GM18508 (cell line): ENCODE measurements around the gene DICER1.
A peak's percentile ranks its signal among the peaks of the same experiment; 100 is the strongest.
"Not testable (repeated sequence)": the region's sequence is repeated elsewhere in the genome, so short reads cannot be mapped to it uniquely, and the experiment has no call there.

Experiments used
- ATAC-seq: cut with Tn5 transposase; IDR thresholded peaks from one replicate; pipeline ENCODE4 v1.9.1; 2021; ENCODE audit warnings: moderate number of reproducible peaks; ENCODE audit not compliant: insufficient read depth, unreplicated experiment

The DICER1 gene

DNA sequence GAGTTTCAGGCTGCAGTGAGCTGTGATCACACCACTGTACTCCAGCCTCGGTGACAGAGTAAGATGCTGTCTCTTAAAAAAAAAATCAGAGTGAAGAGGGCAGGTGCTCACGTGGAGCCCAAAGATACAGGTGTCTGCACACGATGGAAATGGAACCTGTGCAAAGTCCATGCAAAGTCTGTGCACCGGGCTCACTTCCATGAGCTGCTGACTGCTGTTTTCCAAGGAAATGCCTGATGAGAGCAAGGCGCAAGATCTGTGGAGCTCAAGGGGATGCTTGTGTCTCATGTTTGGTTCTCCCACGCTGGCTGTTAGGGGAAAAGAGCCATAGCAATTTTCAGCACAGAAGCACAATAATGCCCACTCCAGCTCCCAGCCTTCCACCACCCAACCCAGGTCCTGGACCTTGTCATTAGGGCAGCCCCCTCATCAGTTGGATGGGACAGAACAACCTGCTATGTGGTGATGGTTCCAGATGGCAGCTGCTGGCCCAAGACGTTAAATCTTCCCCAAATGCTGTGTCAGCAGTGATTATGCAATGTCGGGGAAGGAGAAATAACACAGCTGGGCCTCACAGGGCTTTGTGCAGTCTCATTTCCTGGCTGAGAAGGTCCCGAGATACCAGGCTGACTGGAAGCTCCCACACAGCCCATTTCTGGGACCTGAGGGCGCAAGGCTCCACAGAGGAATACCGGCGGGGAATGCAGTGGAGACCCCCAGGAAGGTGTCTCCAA is 27.9 kb upstream of the DICER1 start:
- no peak for ATAC-seq

DNA sequence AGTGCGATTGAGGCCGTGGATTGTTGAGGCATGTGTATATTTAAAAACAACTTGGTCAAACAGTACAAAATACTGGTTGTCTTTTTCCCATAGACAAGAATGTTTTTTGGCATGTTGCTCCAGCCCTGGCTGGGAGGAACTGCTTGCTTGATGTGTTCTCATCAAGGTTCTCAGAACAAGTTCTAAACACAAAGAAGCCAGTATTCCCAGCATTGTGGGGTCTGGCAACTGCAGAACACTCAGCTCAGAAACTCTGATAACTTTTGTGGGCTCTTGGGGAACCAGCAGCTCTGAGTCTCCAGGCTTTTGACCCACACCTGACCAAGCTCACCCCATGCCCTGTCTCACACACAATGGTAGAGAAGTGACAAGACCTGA is 27.1 kb upstream of the DICER1 start:
- ATAC-seq: no peak

DNA sequence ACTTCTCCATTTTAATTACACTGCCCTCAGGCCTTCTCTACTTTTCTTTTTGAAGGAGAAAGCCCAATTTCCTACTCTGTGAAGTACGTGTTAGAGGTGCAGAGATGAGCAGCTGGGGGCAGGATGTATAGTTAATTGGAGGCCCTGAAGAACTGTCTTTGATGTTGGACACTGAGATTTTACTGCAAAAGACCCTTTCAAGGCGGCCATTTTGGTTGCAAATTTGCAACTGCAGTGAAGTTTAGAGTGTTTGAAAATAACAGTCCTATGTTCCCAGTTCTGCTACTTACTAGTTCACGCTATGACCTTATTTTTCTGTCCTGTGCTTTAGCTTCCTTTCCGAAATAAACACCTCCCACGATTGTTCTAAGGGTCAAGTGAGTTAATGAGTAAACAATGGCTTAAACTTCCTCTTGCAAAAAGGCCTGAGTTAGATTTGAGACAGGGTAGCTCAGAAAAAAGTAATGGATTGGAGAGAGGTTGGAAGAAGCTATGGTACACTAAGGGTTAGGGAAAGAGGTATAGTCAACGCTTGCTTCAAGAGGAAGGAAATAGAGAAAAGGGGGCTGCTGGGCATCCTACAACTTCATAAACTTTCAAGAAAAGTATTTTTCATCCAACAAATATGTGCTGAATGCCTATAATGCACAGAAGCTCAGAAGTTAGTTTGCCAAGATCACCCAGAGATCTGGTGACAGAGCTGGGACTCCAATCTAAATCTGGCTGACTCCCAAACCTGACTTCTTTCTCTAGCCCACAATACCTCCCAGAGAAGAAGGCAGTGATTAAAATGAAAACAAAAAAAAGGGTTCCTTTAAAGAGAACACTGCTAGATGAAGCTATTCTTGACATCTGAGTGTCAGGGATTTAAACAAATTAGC is 26.4 kb upstream of the DICER1 start:
- ATAC-seq: no peak

DNA sequence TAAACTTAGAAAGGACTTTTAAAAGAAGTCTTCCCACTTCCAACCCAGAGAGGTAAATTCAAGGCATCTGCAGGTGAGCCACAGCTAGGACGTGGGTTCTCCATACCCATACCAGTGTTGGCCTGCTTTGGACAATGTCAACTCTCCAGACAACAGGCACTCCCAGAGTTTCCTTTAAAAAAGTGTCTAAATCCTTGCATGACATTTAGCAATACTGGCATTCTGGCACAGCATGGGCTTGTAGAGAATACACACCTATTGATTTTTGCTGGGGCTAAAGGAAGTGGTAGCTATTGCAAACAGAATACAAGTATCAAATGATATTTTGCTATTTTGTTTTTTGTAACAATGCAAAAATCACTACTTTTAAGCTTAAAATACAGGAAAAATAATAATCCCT is 25.8 kb upstream of the DICER1 start:
- no peak for ATAC-seq

DNA sequence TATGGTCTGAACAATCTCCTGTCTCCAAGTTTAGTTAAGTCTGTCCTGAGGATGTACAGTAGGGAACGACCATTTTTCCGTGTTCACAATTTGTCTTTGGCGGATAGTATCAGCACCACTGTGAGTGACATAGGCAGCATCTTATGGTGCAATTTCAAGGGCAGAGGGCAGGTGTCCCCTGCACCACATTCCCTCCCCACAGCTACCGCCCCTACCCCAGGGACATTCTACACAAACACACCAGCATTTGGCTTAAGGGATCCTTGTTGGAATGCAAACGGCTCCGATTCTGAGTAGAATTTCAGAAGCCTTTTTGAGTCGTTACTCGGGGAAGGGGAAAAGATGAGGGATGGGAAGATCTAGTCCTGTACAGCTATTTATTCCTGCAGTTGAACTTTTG is 25.1 kb upstream of the DICER1 start:
- ATAC-seq: no peak

DNA sequence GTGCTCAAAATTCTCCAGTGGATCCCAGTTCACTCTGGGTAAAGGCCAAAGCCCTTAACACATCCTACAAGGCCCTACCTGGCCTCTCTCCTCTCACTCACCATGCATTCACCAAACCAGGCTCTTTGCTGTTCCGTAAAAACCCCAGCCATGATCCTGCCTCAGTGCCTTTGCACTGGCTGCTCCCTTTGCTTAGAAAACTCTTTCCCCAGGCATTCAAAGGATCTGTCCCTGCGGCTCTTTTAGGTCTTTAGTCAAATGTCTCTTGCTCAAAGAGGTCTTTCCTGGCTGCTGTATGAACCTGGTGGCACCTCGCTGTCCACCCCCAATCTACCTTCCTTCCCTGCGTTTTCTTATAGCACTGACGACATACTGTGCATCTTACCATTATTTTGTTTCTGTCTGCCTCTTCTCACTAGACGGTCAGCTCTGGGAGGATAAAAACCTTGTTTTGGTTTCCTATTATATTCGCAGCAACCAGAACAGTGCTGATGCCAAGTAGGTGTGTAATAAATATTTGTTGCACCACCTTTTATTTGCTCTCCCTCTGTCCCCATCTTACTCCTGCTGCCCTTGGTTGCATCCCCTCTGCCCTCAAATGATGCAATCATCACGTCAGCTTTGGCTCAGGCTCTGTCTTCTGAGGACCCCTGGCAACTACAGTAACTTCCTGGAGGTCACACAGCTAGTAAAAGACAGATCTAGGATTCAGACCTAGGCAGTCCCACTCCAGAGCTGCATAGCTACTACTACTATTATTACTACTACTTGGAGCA is 23.8 kb upstream of the DICER1 start:
- no peak for ATAC-seq

DNA sequence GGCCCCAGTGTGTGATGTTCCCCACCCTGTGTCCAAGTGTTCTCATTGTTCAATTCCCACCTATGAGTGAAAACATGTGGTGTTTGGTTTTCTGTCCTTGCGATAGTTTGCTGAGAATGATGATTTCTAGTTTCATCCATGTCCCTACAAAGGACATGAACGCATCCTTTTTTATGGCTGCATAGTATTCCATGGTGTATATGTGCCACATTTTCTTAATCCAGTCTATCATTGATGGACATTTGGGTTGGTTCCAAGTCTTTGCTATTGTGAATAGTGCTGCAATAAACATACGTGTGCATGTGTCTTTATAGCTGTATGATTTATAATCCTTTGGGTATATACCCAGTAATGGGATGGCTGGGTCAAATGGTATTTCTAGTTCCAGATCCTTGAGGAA is 18.3 kb upstream of the DICER1 start:
- not testable (repeated sequence) for ATAC-seq

DNA sequence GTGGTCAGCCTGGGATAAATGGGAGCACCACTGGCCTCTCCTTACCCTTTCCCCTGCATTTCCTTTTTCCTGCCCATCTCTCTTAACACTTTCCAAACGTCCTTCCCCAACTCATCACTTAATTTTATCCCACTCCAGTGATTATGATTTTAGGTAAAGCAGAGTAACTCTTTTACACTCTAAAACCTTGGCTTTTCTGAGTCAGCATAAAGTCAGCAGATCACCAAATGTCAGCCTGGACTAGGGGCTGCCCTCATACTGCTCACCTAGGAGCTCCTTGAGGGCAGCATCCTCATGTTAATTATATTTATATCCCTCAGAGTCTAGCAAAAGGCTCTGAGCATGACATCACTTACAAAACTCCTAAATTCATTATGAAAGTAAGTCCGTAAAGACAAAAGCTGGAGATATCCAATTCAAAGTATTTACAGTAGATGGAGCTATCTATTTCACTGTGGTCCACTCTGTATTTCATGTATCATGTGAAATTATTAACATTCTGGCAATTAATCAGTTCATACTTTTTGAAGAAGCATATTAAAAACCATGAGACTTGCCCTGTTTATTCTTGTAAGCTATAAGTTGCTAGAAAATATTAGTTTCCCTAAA is 17.0 kb upstream of the DICER1 start:
- no peak for ATAC-seq

DNA sequence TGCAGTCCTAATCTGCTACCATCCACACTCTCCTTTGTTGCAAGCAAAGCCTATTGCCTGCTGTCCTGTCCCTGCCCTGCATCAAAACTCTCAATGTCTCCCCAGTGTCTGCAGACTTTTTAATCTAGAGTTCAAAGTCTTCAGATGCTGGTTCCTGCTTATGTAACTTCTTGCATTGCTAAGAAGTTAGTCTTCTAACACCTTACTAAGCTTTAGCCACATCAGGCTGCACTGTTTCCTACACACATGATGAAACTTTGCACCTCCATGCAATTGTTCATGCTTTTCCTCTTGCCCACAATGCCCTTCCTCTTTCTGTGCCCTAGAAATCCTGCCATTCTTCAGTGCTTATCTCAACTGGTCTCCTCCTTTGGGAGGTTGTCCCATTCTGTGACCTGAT is 16.2 kb upstream of the DICER1 start:
- no peak for ATAC-seq

DNA sequence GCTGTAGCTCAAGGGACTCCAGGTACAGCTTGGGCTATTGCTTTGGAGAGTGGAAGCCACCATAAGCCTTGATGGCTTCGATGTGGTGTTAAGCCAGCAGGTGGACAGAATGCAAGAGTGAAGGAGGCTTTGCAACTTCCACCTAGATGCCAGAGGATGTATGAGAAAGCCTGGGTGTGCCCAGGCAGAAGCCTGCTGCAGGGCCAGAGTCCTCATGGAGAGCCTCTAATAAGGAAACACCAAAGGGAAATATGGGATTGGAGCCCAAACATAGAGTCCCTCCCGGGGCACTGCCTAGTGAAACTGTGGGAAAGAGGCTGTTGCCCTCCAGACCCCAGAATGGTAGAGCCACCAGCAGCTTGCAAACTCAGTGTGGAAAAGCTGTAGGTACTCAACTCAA is 9.8 kb upstream of the DICER1 start:
- ATAC-seq: no peak

DNA sequence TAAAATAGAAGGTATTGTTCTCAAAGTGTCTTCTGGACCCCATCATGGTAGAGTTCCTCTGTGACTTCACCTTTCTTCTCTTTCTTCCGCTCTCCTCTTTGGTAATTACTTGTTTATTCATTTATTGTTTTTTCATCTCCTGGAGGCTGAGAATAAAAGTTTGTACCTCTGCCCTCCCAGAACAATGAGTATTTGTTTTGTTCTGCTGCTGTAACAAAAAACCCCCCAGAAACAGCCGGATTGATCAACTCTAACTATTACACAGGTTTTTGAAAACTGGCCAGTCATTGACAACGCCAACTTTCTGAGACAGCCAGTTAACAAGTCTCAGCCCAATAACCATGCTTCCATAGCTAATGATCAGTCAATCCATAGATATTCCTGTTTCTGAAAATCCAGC is 8.2 kb upstream of the DICER1 start:
- no peak for ATAC-seq

DNA sequence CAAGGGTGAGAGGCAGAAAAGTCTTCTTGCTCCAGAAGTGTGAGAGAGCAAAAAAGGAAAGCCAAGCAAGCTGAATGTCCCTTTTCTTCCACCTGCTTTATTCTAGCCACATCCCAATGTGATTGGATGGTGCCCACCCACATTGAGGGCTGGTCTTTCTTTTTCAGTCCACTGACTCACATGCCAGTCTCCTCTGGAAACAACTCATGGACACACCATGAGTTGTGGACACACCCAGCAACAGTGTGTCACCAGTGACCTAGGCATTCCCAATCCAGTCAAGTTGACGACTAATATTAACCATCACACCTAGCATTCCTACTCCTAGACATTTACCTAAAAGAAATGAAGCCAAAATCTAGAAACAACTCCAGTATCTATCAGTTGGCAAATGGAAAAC is 7.2 kb upstream of the DICER1 start:
- no peak for ATAC-seq

DNA sequence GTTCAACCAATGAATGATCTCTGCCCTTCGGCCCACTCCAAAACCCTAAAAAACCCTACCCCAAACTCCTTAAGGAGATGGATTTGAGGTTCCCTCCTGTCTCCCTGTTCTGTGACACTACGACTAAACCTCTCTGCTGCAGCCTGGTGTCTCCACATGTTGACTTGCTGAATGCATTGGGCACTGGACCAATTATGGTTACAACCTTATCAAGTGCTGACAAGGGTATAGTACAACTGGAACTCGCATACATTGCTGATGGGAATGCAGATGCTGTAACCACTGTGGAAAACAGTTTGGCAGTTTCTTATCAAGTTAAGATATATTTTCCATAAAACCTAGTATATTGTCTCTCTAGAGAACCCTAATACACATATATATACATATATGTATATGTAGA is 6.3 kb upstream of the DICER1 start:
- no peak for ATAC-seq

DNA sequence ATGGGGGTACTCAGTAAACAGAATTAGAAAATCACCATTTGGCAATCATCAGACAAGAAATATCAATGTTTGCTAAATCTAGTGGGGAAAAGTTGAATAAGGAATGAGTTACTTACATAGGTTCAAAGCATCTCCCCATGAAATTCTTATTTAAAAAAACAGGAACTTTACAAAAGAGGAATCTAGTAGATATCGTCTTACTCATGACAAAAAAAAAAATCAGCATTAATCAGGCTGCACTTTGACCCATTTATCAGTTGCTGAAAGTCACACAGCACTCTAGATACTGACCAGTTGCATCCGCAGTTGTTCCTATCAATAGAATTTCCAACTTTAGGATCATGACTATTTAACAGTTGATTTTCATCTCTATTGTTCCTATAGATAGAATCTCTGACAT is 5.8 kb upstream of the DICER1 start:
- ATAC-seq: no peak

DNA sequence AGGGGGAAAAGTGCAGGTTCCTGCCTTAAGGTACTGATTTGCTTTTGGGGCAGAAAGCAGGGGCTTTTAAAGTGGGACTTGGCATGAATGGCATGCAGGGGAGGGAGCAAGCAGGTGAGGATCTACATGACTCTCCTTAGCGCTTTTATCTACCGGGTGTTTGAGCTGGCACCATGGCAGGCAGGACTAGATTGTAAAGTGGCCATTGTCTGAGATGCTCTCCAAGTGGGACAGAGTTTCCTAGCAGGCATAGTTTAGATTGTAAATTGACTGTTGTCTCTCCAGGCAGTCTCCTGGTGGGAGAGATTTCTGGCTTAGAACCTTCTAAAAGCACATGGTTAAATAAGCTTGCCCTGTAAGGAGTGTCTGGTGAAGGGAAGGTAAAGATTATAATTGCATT is 5.3 kb upstream of the DICER1 start:
- no peak for ATAC-seq

DNA sequence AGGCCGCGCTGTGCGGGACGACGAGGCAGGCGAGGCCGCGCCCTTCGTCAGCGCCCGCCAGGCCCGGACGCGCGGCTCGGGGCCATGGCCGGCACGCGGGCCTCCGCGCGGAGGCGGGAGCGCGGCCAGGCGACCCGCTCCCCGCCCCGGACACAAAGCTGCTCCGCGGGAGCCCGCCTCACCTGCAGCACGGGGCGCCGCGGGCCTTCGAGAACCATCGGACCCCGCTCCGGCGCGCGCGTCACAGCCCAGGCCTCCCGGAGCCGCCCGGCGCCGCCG is 342 bp downstream of the DICER1 start:
- ATAC-seq: peak; percentile 9

DNA sequence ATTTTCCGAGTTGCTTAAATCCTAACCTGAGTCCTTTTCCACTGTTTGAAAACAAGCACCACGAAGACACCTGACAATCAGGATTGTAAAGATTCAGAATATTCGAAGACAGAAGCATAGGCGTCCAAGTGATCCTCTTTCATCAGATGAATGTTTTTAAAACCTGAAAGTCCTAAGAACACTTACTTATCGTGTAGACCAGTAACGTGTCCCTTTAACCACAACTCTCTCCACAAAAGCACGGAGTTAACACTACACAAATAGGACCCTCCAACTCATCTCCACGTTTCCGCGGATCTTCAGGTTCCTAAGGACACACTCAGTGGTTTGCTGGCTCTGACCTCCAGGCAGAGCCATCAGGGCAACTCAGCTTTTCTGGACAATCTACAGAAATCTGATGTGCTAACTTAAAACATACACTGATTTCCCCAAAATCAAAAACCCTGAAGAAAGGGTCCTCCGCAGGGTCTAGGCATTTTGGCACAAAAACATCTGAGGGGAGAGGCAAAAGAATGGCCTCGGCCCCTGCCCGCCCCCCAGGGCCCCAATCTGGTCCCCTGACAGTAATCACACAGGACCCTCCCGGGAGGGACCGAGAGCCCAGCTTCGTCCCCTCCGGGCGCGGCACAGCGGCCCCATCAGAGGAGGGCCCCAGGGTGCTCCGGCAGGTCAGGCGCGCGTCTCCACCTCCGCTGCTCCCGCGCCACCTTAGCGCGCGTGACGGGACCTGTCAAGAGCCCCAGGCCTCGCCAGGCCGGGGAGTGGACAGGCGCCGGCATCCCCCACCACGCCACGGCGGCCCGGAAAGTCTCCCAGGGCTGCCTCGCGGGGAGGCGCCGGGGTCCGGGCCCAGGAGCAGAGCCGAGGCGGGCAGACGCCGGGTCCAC is 925 bp downstream of the DICER1 start:
- no peak for ATAC-seq

DNA sequence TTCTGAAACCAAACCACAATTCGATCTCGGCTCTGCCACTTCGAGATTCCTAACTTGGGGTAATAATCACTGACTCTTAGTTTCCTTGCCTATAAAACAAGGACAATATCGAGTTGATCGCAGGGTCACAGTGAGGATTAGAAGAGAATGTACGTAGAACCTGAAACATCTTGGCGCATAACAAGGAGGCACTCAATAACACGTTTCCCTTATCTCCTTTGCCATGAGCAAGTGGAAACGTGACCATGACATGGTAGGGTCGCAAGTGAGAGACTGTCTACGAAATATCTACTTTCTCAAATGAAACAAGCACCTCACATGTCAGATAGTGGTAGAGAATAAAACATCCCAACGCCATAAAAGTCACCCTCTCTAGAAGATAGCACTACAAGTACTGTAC is 2.3 kb downstream of the DICER1 start:
- no peak for ATAC-seq

DNA sequence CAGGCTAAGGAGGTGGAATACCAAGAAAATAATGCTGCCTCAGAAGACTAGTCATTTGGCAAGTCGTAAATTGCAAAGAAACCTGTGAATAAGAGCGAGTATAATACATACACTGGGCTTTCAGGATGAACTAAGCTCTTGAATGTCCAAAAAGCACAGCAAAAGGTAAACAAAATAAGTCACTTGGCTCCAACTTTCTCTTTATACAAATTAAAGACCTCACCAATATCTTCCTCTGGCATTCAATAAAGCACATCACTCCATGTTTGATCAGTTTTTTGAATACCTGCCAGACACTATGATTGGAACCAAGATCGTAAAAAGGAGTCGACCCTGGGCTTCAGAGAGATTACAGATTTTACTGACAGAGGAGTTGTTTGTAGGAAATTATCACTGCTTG is 3.5 kb downstream of the DICER1 start:
- ATAC-seq: no peak

DNA sequence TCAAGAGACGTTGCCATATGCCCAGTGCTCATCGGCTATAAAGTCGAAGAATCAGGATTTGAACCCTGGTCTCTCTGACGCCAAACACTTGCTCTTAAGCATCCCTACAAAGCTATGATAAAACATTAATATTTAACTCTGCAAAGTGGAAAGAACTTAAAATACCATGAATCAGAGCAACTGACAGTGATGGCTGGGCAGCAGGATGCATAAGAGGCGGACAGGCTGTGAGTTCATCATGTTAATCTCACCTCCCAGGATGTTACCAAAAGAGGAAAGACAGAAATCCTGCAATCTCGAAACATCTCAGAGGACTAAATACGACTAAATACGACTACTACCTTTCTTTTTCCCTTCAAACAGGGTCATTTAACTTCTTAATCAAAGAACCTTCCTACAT is 5.8 kb downstream of the DICER1 start:
- no peak for ATAC-seq
